SU-DHL-6 (cell line): ENCODE measurements around the gene PYY.

Experiments
- CTCF ChIP-seq: fragments of 200-600 bp; sonication (generic); IDR thresholded peaks from one replicate; pipeline ENCODE4 v1.5.1; 2017; ENCODE audit warnings: antibody characterized with exemption, mild to moderate bottlenecking, low read length, moderate library complexity; ENCODE audit not compliant: insufficient read depth, poor library complexity, severe bottlenecking
- EZH2phosphoT487 ChIP-seq: fragments of 200-600 bp; sonication (generic), shearing (Covaris generic); conservative IDR thresholded peaks from 2 replicates; pipeline ENCODE4 v1.6.1; 2018; ENCODE audit warnings: mild to moderate bottlenecking, antibody characterized with exemption, low read length, moderate library complexity, mixed read lengths

GRCh38 chr17:43942051-43942685 lies 11.6 kb downstream of the PYY start, which contains the start of gene PPY:
- TF ChIP-seq CTCF (no peak), EZH2phosphoT487 (no peak)
